VCaP (cell line): ENCODE results near the gene C20orf173.

Source experiments
- H3K27ac ChIP-seq: fragments of 450-650 bp; 2 replicates; pipeline ENCODE4 v1.5.1; 2017
- TF ChIP-seq, protein P1 (sequence below): fragments of 450-650 bp; conservative IDR thresholded peaks from 2 replicates; pipeline ENCODE4 v1.5.1; 2017; ENCODE audit warnings: mild to moderate bottlenecking, moderate library complexity

C20orf173 gene

DNA sequence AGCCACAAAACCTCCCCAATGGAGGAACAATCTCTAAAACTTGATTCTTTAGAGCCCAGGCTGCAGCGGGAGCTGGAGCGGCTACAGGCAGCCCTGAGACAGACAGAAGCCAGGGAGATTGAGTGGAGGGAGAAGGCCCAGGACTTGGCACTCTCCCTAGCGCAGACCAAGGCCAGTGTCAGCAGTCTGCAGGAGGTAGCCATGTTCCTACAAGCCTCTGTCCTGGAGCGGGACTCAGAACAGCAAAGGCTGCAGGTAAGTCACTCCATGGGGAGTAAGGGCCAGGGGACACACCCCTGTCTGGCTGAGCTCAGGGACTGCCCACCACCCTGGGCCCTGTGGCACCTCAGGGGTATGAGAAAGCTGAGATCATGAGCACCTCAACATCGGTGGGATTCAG lies 24.7 kb downstream of the C20orf173 start:
- H3K27ac ChIP-seq: no peak overlapping the region
- TF ChIP-seq, protein P1, sequence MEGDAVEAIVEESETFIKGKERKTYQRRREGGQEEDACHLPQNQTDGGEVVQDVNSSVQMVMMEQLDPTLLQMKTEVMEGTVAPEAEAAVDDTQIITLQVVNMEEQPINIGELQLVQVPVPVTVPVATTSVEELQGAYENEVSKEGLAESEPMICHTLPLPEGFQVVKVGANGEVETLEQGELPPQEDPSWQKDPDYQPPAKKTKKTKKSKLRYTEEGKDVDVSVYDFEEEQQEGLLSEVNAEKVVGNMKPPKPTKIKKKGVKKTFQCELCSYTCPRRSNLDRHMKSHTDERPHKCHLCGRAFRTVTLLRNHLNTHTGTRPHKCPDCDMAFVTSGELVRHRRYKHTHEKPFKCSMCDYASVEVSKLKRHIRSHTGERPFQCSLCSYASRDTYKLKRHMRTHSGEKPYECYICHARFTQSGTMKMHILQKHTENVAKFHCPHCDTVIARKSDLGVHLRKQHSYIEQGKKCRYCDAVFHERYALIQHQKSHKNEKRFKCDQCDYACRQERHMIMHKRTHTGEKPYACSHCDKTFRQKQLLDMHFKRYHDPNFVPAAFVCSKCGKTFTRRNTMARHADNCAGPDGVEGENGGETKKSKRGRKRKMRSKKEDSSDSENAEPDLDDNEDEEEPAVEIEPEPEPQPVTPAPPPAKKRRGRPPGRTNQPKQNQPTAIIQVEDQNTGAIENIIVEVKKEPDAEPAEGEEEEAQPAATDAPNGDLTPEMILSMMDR: no peak

DNA sequence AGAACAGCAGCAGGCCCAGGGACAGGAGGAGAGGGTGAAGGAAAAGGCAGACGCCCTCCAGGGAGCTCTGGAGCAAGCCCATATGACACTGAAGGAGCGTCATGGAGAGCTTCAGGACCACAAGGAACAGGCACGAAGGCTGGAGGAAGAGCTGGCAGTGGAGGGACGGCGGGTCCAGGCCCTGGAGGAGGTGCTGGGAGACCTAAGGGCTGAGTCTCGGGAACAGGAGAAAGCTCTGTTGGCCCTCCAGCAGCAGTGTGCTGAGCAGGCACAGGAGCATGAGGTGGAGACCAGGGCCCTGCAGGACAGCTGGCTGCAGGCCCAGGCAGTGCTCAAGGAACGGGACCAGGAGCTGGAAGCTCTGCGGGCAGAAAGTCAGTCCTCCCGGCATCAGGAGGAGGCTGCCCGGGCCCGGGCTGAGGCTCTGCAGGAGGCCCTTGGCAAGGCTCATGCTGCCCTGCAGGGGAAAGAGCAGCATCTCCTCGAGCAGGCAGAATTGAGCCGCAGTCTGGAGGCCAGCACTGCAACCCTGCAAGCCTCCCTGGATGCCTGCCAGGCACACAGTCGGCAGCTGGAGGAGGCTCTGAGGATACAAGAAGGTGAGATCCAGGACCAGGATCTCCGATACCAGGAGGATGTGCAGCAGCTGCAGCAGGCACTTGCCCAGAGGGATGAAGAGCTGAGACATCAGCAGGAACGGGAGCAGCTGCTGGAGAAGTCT lies 25.5 kb downstream of the C20orf173 start:
- H3K27ac ChIP-seq: no peak overlapping the region
- TF ChIP-seq, protein P1: no peak

DNA sequence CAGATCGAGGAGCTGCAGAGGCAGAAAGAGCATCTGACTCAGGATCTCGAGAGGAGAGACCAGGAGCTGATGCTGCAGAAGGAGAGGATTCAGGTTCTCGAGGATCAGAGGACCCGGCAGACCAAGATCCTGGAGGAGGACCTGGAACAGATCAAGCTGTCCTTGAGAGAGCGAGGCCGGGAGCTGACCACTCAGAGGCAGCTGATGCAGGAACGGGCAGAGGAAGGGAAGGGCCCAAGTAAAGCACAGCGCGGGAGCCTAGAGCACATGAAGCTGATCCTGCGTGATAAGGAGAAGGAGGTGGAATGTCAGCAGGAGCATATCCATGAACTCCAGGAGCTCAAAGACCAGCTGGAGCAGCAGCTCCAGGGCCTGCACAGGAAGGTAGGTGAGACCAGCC lies 26.2 kb downstream of the C20orf173 start:
- H3K27ac ChIP-seq: no peak overlapping the region
- TF ChIP-seq, protein P1: no peak

DNA sequence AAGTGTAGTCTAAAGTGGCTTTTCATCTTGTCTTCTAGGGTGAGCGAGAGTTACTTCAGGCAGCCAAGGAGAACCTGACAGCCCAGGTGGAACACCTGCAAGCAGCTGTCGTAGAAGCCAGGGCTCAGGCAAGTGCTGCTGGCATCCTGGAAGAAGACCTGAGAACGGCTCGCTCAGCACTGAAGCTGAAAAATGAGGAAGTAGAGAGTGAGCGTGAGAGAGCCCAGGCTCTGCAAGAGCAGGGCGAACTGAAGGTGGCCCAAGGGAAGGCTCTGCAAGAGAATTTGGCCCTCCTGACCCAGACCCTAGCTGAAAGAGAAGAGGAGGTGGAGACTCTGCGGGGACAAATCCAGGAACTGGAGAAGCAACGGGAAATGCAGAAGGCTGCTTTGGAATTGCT lies 27.1 kb downstream of the C20orf173 start:
- TF ChIP-seq, protein P1: no peak
- H3K27ac ChIP-seq: no peak overlapping the region

DNA sequence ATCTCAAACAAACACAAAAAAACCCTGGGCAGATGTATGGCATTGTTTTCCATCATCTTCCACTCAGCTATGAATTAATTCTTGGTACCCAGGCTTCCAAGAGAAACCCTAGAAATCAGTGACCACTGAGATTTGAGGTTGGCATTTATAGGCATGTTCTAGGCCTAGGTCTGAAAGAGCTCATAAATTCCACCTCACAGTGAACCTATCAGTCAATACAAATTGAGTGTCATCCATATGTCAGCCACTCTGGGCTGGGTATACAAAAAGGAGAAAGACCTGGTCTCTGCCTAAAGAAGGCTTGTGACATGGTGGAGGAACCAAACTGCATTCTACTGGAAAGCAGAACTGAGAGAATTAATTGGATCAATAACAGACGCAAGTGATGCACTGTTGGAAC lies 30.2 kb downstream of the C20orf173 start:
- TF ChIP-seq, protein P1: no peak
- no peak overlapping the region for H3K27ac ChIP-seq

DNA sequence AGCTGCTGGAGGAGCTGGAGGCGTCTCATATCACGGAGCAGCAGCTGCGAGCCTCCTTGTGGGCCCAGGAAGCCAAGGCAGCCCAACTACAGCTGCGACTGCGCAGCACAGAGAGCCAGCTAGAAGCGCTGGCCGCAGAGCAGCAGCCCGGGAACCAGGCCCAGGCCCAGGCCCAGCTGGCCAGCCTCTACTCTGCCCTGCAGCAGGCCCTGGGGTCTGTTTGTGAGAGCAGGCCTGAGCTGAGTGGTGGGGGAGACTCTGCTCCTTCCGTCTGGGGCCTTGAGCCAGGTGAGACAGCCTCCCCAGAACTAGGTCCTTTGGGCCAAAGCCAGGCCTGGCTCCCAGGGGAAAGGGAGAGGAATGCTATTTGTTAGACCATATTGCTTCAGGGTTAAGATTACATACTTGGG lies 31.7 kb downstream of the C20orf173 start:
- TF ChIP-seq, protein P1: no peak

DNA sequence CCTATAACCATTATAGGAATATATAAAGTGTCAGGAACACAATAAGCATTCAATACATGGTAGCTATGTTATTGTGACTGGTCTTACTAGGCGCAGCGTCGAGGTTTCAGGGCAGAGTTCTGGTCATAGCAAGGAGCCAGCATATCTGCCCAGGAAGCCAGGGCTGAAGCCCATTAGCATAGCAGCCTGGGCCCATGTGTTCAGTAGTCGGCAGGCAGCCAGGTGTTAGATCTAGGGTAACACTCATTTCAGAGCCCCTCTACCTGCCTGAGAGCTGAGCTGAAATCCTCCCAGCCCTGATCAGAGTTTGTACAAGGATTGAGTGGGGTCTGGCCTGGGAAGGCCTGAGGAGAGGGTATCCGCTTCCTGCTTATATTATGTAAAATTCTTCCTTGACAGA lies 32.1 kb downstream of the C20orf173 start:
- H3K27ac ChIP-seq: no peak overlapping the region
- TF ChIP-seq, protein P1: no peak

More for the DNA sequence above, 31.7 kb downstream of the C20orf173 start:
- no peak overlapping the region for H3K27ac ChIP-seq
